GM21360 (cell line): ENCODE data around the gene SH3D19.

Experiments
- ATAC-seq: cut with Tn5 transposase; IDR thresholded peaks from one replicate; pipeline ENCODE4 v1.9.1; 2021; ENCODE audit warnings: mild to moderate bottlenecking, moderate library complexity; ENCODE audit not compliant: unreplicated experiment

The SH3D19 gene

GRCh38 chr4:151202381-151202780, 123.0 kb downstream of the SH3D19 start:
- no peak for ATAC-seq

GRCh38 chr4:151199319-151200190, 125.8 kb downstream of the SH3D19 start:
- ATAC-seq: no peak

- ATAC-seq: no peak
Observed at GRCh38 chr4:151198748-151199147, 126.7 kb downstream of the SH3D19 start.

GRCh38 chr4:151197247-151197646, 128.2 kb downstream of the SH3D19 start:
- no peak for ATAC-seq

GRCh38 chr4:151195801-151196200, 129.6 kb downstream of the SH3D19 start:
- ATAC-seq: no peak

- no peak for ATAC-seq
Observed at GRCh38 chr4:151193414-151193813, 132.0 kb downstream of the SH3D19 start.

GRCh38 chr4:151192556-151193235, 132.7 kb downstream of the SH3D19 start:
- ATAC-seq: no peak

- ATAC-seq: no peak
Observed at GRCh38 chr4:151184523-151185458, 140.6 kb downstream of the SH3D19 start.

GRCh38 chr4:151182455-151182996, 142.9 kb downstream of the SH3D19 start:
- no peak for ATAC-seq

- no peak for ATAC-seq
Observed at GRCh38 chr4:151176685-151177084, 148.7 kb downstream of the SH3D19 start.

- ATAC-seq: no peak
Observed at GRCh38 chr4:151175754-151176631, 149.4 kb downstream of the SH3D19 start.

GRCh38 chr4:151175233-151175632, 150.2 kb downstream of the SH3D19 start:
- ATAC-seq: no peak

GRCh38 chr4:151174784-151175183, 150.6 kb downstream of the SH3D19 start:
- no peak for ATAC-seq

GRCh38 chr4:151173871-151174270, 151.5 kb downstream of the SH3D19 start:
- ATAC-seq: no peak

GRCh38 chr4:151169900-151170299, 155.5 kb downstream of the SH3D19 start:
- ATAC-seq: no peak

- ATAC-seq: no peak
Observed at GRCh38 chr4:151169223-151169622, 156.2 kb downstream of the SH3D19 start.

- no peak for ATAC-seq
Observed at GRCh38 chr4:151167561-151167960, 157.8 kb downstream of the SH3D19 start.

- ATAC-seq: no peak
Observed at GRCh38 chr4:151166636-151167035, 158.8 kb downstream of the SH3D19 start.

GRCh38 chr4:151165205-151166000, 160.0 kb downstream of the SH3D19 start:
- no peak for ATAC-seq
